Ovary (tissue), 9 donors: ENCODE measurements around the gene FBXO30. TPM values are rescaled to one million over a fixed set of nuclear protein-coding genes. Genes with fewer than 3 reads are reported as not detected.

Source experiments
- DNase-seq, 5 donors: peaks; one replicate each; pipeline ENCODE4 v3.0.0-alpha.2; 2019 to 2020
- H3K27ac ChIP-seq, 2 donors: fragments of 200-600 bp; one replicate each; pipeline versions ENCODE4 v1.5.1 to v1.8.0; 2019 to 2022
- H3K27me3 ChIP-seq: fragments of 200-600 bp; one replicate; pipeline ENCODE4 v1.8.0; 2022
- H3K36me3 ChIP-seq: fragments of 200-600 bp; sonication (generic); one replicate; pipeline ENCODE4 v1.5.1; 2019
- H3K4me1 ChIP-seq: one replicate; pipeline ENCODE4 v1.8.1; 2013; ENCODE audit warnings: mild to moderate bottlenecking, moderate library complexity; ENCODE audit not compliant: insufficient read depth
- H3K4me3 ChIP-seq: fragments of 200-600 bp; sonication (generic); one replicate; pipeline ENCODE4 v1.5.1; 2017
- H3K9me3 ChIP-seq, 2 donors: fragments of 200-600 bp in 1 of 2; sonication (generic) in 1 of 2; one replicate each; pipeline versions ENCODE4 v1.5.1 to v1.8.1; 2013 to 2019; ENCODE audit warnings: mild to moderate bottlenecking in 1 of 2, moderate library complexity in 1 of 2
- CTCF ChIP-seq, 3 donors: fragments of 450-650 bp in 2 of 3; fragments of 200-600 bp in 1 of 3; IDR thresholded peaks; one replicate each; pipeline versions ENCODE4 v1.5.1 to v1.8.0; 2016 to 2022; ENCODE audit warnings: antibody characterized with exemption in 3 of 3, mild to moderate bottlenecking in 1 of 3
- EP300 ChIP-seq: sonication (generic); formaldehyde crosslinking; IDR thresholded peaks from one replicate; pipeline ENCODE4 v1.6.1; 2017; ENCODE audit warnings: antibody characterized with exemption
- POLR2A ChIP-seq: fragments of 450-650 bp; IDR thresholded peaks from one replicate; pipeline ENCODE4 v1.6.1; 2017; ENCODE audit warnings: antibody characterized with exemption, mild to moderate bottlenecking, moderate library complexity
- WGBS, 3 donors: extraction: QIAGEN DNeasy Blood & Tissue Kit in 1 of 3; methylation state at CpG; one replicate each; pipeline versions ENCODE4 v1.1.5 to v1.1.7; 2013 to 2017; 5-methylcytosine and 5-hydroxymethylcytosine counted together
- intact Hi-C, 4 donors: fragments of 100-400 bp; cut with DNase I; formaldehyde crosslinking; loops; one replicate each; pipeline versions ENCODE4 v1.11.0 to v1.15.1; 2022 to 2023
- polyA plus RNA-seq, 2 donors: library from polyadenylated mRNA; stranded (reverse); fragments of 200-250 nt in 1 of 2; fragments of 350-450 nt in 1 of 2; fragmentation: Illumina TruSeq in 1 of 2; extraction: RNeasy Lipid Tissue Mini Kit (QIAGEN cat#74804) in 1 of 2; gene quantifications; one replicate each; pipeline ENCODE4 v1.2.3, GENCODE V29; 2013 to 2014
- total RNA-seq, 7 donors: library from RNA; depleted of rRNA in 2 of 7; stranded (reverse); fragments of >200 nt in 2 of 7; fragmentation: NEBNext Ultra II Directional in 3 of 7; extraction: Animal tissue kit (Norgen Biotek cat#: 25700) in 3 of 7; gene quantifications; one replicate each; pipeline versions ENCODE4 v1.1.0 to v1.2.4, GENCODE V29; 2016 to 2023
- donor health status: DM: no; HTN: no; CAD: no; lungs with moderate emphysema.
- donor health status: DM: no; HTN: no; CAD: no.
- donor health status: Bipolar disorder and iron deficiency.
- donor health status: DM: yes; HTN: yes; CAD: no.
- donor health status: DM: no; HTN: no; CAD: no.
- donor health status: DM: yes; HTN: yes; CAD: no.

The FBXO30 gene
- total and polyA plus RNA-seq, 9 donors: 5.6 to 13.5 (median 9.6) TPM

GRCh38 chr6:145860562-145860961 is 46.0 kb upstream of the FBXO30 start:
- TF ChIP-seq POLR2A (no peak), CTCF (IDR thresholded peaks at IDR 0.05) (no peak), EP300 (no peak)
- Histone ChIP-seq H3K9me3 (no peaks in the 10 kb centered on the region), H3K36me3 (no peaks in the 10 kb centered on the region), H3K4me1 (no peaks in the 10 kb centered on the region), H3K27me3 (no peaks in the 10 kb centered on the region), H3K27ac (no peak overlapping the region), H3K4me3 (no peak overlapping the region)
- 97 to 100% (median 99%) methylated on average over 1 of the region's 1 CpG for WGBS, 3 donors
- intact Hi-C loops: no loop called here
- DNase-seq: no peak

DNA sequence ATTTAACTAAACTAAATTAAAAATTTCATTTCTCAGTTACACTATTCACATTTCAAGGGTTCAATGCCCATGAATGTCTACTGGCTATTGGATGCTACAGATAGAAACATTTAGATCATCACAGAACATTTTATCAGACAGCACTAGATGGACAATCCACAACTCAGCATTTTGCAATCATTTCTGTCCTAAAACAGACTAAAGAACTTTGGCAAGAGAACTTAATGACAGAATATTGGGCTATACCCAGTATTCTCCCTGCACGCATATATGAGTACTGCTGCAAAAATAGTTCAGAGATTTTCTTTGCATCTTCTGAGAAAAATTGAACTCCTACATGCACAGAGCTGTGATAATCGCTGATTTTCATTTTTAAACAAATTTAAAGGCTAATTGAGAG is 36.1 kb upstream of the FBXO30 start:
- WGBS, 3 donors: 79 to 88% (median 81%) methylated on average over 2 of the region's 2 CpGs
- Histone ChIP-seq H3K4me1 (no peaks in the 10 kb centered on the region), H3K9me3 (no peaks in the 10 kb centered on the region), H3K27me3 (no peaks in the 10 kb centered on the region), H3K4me3 (no peak overlapping the region), H3K36me3 (no peaks in the 10 kb centered on the region), H3K27ac (no peak overlapping the region)
- TF ChIP-seq CTCF (IDR thresholded peaks at IDR 0.05) (no peak), EP300 (no peak), POLR2A (no peak)
- DNase-seq: no peak
- intact Hi-C loops: no loop called here

DNA sequence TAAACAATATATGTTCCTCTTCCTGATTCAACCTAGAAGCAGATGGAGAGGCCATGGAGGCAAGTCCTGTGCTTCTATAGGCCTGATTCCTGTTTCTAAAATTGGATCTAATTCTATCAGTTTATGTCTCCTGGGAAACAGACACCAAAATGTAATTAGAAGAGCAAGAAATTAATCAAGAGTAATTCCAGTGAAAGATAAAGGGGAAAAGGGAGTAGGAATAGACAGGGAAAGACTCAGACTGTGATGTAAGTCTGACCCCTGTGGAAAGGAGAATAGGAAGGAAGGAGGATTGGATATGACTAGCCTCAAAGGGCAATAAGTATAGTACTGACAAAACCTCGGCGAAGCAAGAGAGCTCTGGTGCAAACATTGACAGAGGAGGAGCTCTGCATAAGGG is 33.9 kb upstream of the FBXO30 start:
- DNase-seq: no peak
- Histone ChIP-seq H3K4me1 (no peaks in the 10 kb centered on the region), H3K27me3 (no peaks in the 10 kb centered on the region), H3K9me3 (no peaks in the 10 kb centered on the region), H3K27ac (no peak overlapping the region), H3K36me3 (no peaks in the 10 kb centered on the region), H3K4me3 (no peak overlapping the region)
- TF ChIP-seq CTCF (IDR thresholded peaks at IDR 0.05) (no peak), POLR2A (no peak), EP300 (no peak)
- intact Hi-C loops: no loop called here
- 58 to 76% (median 64%) methylated on average over 2 of the region's 2 CpGs for WGBS, 3 donors

- Histone ChIP-seq H3K4me3 (no peak overlapping the region), H3K36me3 (no peaks in the 10 kb centered on the region), H3K27me3 (no peaks in the 10 kb centered on the region), H3K4me1 (no peaks in the 10 kb centered on the region), H3K9me3 (no peaks in the 10 kb centered on the region), H3K27ac (no peak overlapping the region)
- no peak for DNase-seq
- TF ChIP-seq CTCF (IDR thresholded peaks at IDR 0.05) (no peak), POLR2A (no peak), EP300 (no peak)
- intact Hi-C loops: no loop called here
- WGBS, 3 donors: 94 to 96% (median 96%) methylated on average over 3 of the region's 3 CpGs
Observed at GRCh38 chr6:145845557-145845956, 31.0 kb upstream of the FBXO30 start.
